HepG2 (cell line): ENCODE results near the gene MRPL14. TPM values are rescaled to one million over a fixed set of nuclear protein-coding genes. Genes with fewer than 3 reads are reported as not detected.

Source experiments
- ARNT2 ChIP-seq: sonication (generic); formaldehyde crosslinking; IDR thresholded peaks from 2 replicates; pipeline ENCODE4 v1.8.0; 2022; ENCODE audit warnings: mild to moderate bottlenecking, low read depth, missing genetic modification reagents, moderate library complexity
- ELF3 ChIP-seq: IDR thresholded peaks from 2 replicates; pipeline ENCODE4 v1.6.1; 2016; ENCODE audit warnings: missing genetic modification reagents, missing compliant biosample characterization
- FOXA1 ChIP-seq, 2 experiments: fragments of 450-650 bp in 1 of 2; sonication (generic) in 1 of 2; formaldehyde crosslinking in 1 of 2; IDR thresholded peaks; 2 replicates each; pipeline versions ENCODE4 v1.4.0 to v1.6.1; 2016 to 2020; ENCODE audit warnings: missing genetic modification reagents in 1 of 2
- FOXC1 ChIP-seq: sonication (generic); formaldehyde crosslinking; IDR thresholded peaks from 2 replicates; pipeline ENCODE4 v1.8.0; 2022; ENCODE audit warnings: mild to moderate bottlenecking, missing genetic modification reagents, borderline replicate concordance
- HMGA1 ChIP-seq: sonication (generic); formaldehyde crosslinking; conservative IDR thresholded peaks from 2 replicates; pipeline ENCODE4 v1.4.0; 2020; ENCODE audit warnings: missing genetic modification reagents
- HOXA3 ChIP-seq: sonication (generic); formaldehyde crosslinking; IDR thresholded peaks from 2 replicates; pipeline ENCODE4 v1.5.0; 2020; ENCODE audit warnings: missing genetic modification reagents
- ISX ChIP-seq: sonication (generic); formaldehyde crosslinking; conservative IDR thresholded peaks from 2 replicates; pipeline ENCODE4 v1.5.0; 2020; ENCODE audit warnings: missing genetic modification reagents
- JUNB ChIP-seq: sonication (generic); formaldehyde crosslinking; IDR thresholded peaks from 2 replicates; pipeline ENCODE4 v1.8.0; 2022; ENCODE audit warnings: missing genetic modification reagents, mild to moderate bottlenecking, borderline replicate concordance
- MBD4 ChIP-seq: IDR thresholded peaks from 2 replicates; pipeline ENCODE4 v1.6.1; 2012; ENCODE audit warnings: low read length, inconsistent platforms, borderline replicate concordance
- TBX2 ChIP-seq: sonication (generic); formaldehyde crosslinking; IDR thresholded peaks from 2 replicates; pipeline ENCODE4 v1.5.0; 2020; ENCODE audit warnings: missing genetic modification reagents, mild to moderate bottlenecking, borderline replicate concordance
- ZBTB7B ChIP-seq: sonication (generic); formaldehyde crosslinking; IDR thresholded peaks from 2 replicates; pipeline ENCODE4 v1.4.0; 2020; ENCODE audit warnings: missing genetic modification reagents
- ZKSCAN8 ChIP-seq: IDR thresholded peaks from 2 replicates; pipeline ENCODE4 v1.6.1; 2016; ENCODE audit warnings: borderline replicate concordance, missing genetic modification reagents, missing compliant biosample characterization
- ZNF558 ChIP-seq: sonication (generic); formaldehyde crosslinking; IDR thresholded peaks from 2 replicates; pipeline ENCODE4 v1.9.0; 2022; ENCODE audit warnings: mild to moderate bottlenecking, missing genetic modification reagents, borderline replicate concordance
- ZNF749 ChIP-seq: sonication (generic); formaldehyde crosslinking; IDR thresholded peaks from 2 replicates; pipeline ENCODE4 v1.8.0; 2022; ENCODE audit warnings: mild to moderate bottlenecking, missing genetic modification reagents, moderate library complexity, borderline replicate concordance
- ZNF816 ChIP-seq: sonication (generic); formaldehyde crosslinking; IDR thresholded peaks from 2 replicates; pipeline ENCODE4 v1.8.0; 2022; ENCODE audit warnings: missing genetic modification reagents, mild to moderate bottlenecking, borderline replicate concordance
- ZZZ3 ChIP-seq: sonication (generic); formaldehyde crosslinking; IDR thresholded peaks from 2 replicates; pipeline ENCODE4 v1.4.0; 2020; ENCODE audit warnings: missing genetic modification reagents, mild to moderate bottlenecking, borderline replicate concordance
- polyA plus RNA-seq, 8 experiments: library from polyadenylated mRNA; depleted of rRNA in 3 of 8; stranded (reverse) in 7 of 8; unstranded in 1 of 8; fragments of >200 nt; fragmentation: Illumina TruSeq in 4 of 8; extraction: Trizol in 4 of 8; gene quantifications; 2 replicates each; pipeline versions ENCODE4 v1.2.1 to v1.2.3, GENCODE V29; 2011 to 2016; ENCODE audit warnings: low read depth in 4 of 8, missing spikeins in 1 of 8, mixed read lengths in 1 of 8; ENCODE audit not compliant: insufficient read depth in 1 of 8
- total RNA-seq, 5 experiments: library from RNA; depleted of rRNA; stranded (reverse); fragments of >200 nt; fragmentation: Illumina TruSeq; extraction: Trizol; gene quantifications; 2 replicates each; pipeline ENCODE4 v1.2.3, GENCODE V29; 2016; ENCODE audit warnings: low read depth in 1 of 5
- TF ChIP-seq, protein P1 (sequence below): sonication (generic); formaldehyde crosslinking; IDR thresholded peaks from 2 replicates; pipeline ENCODE4 v1.8.0; 2022; ENCODE audit warnings: mild to moderate bottlenecking, missing genetic modification reagents
- TF ChIP-seq, protein P2 (sequence below): sonication (generic); formaldehyde crosslinking; IDR thresholded peaks from 2 replicates; pipeline ENCODE4 v1.4.0; 2020; ENCODE audit warnings: missing genetic modification reagents
- TF ChIP-seq, protein P3 (sequence below): sonication (generic); formaldehyde crosslinking; IDR thresholded peaks from 2 replicates; pipeline ENCODE4 v1.5.0; 2020; ENCODE audit warnings: mild to moderate bottlenecking, missing genetic modification reagents
- TF ChIP-seq, protein P4 (sequence below): sonication (generic); formaldehyde crosslinking; IDR thresholded peaks from 2 replicates; pipeline ENCODE4 v1.8.0; 2022; ENCODE audit warnings: missing genetic modification reagents, low read depth, mild to moderate bottlenecking, borderline replicate concordance

The MRPL14 gene
- total and polyA plus RNA-seq, 2 of the 13 experiments (the other 11 are each of a cell fraction or from before 2014, with no cell fraction given), result 157 to 178 TPM

DNA sequence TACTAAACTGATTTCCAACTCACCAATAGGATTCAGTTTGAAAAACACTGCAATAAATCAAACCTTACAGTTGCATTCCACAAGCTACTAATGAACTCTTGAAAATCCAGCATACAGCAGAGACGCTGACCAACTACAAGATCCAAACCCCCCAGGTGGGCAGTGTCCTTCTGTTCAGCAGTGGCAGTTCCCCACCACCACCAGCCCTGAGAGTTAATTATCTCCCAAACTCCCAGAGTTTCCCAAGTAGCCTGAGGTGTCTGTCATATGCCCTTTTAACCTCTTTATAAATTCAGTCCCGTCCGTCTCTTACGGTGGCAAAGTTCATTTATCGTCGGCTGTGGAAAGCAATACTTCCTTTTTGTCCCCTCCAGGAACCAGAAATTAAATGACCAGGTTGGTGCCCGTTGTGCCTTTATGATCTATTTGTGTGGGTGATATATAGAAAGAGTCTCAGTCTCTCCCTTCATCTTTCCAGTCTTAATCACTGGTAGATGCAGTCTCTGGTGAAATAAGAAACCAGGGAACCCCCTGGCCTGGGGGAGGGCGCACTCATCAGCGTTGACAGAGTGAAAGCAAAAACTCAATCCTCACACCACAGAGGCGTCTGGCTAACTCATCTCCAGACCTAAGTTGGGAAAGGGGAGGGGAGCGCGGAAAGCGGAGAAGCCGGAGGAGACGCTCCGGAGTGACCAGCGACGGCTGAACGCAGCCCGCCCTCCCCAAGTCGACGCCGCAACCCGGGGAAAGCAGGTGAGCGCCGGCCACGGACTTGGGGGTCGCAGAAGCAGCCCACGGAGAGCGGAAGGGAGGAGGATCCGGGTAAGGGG is 717 bp downstream of the MRPL14 start (continued):
- TF ChIP-seq ZNF558 (CRISPR knock-in tag) (0 out of 2 replicates have a peak, but pooled peaks have one; percentile 10), JUNB (0 out of 2 replicates have a peak, but pooled peaks have one; percentile 34), HMGA1 (no peak), FOXA1 (IDR thresholded peaks at IDR 0.05) (no peak), FOXA1 (CRISPR knock-in tag; IDR thresholded peaks at IDR 0.05) (no peak), ZBTB7B (CRISPR knock-in tag) (peak; percentile 84), FOXC1 (CRISPR knock-in tag) (no peak), ARNT2 (no peak), ELF3 (CRISPR knock-in tag) (peak; percentile 11; the same call in 1 of the 2 replicates), ZNF816 (CRISPR knock-in tag) (0 out of 2 replicates have a peak, but pooled peaks have one; percentile 27), ISX (CRISPR knock-in tag) (no peak), ZKSCAN8 (CRISPR knock-in tag) (no peak), HOXA3 (CRISPR knock-in tag) (0 out of 2 replicates have a peak, but pooled peaks have one; percentile 3), MBD4 (no peak), TBX2 (0 out of 2 replicates have a peak, but pooled peaks have one; percentile 33), ZNF749 (no peak), ZZZ3 (CRISPR knock-in tag) (peak; percentile 16; the same call in 1 of the 2 replicates)
- TF ChIP-seq, protein P1, sequence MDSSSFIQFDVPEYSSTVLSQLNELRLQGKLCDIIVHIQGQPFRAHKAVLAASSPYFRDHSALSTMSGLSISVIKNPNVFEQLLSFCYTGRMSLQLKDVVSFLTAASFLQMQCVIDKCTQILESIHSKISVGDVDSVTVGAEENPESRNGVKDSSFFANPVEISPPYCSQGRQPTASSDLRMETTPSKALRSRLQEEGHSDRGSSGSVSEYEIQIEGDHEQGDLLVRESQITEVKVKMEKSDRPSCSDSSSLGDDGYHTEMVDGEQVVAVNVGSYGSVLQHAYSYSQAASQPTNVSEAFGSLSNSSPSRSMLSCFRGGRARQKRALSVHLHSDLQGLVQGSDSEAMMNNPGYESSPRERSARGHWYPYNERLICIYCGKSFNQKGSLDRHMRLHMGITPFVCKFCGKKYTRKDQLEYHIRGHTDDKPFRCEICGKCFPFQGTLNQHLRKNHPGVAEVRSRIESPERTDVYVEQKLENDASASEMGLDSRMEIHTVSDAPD (CRISPR knock-in tag), result peak; percentile 43; the same call in 1 of the 2 replicates
- TF ChIP-seq, protein P2, sequence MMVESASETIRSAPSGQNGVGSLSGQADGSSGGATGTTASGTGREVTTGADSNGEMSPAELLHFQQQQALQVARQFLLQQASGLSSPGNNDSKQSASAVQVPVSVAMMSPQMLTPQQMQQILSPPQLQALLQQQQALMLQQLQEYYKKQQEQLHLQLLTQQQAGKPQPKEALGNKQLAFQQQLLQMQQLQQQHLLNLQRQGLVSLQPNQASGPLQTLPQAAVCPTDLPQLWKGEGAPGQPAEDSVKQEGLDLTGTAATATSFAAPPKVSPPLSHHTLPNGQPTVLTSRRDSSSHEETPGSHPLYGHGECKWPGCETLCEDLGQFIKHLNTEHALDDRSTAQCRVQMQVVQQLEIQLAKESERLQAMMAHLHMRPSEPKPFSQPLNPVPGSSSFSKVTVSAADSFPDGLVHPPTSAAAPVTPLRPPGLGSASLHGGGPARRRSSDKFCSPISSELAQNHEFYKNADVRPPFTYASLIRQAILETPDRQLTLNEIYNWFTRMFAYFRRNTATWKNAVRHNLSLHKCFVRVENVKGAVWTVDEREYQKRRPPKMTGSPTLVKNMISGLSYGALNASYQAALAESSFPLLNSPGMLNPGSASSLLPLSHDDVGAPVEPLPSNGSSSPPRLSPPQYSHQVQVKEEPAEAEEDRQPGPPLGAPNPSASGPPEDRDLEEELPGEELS (CRISPR knock-in tag), result no peak
- TF ChIP-seq, protein P3, sequence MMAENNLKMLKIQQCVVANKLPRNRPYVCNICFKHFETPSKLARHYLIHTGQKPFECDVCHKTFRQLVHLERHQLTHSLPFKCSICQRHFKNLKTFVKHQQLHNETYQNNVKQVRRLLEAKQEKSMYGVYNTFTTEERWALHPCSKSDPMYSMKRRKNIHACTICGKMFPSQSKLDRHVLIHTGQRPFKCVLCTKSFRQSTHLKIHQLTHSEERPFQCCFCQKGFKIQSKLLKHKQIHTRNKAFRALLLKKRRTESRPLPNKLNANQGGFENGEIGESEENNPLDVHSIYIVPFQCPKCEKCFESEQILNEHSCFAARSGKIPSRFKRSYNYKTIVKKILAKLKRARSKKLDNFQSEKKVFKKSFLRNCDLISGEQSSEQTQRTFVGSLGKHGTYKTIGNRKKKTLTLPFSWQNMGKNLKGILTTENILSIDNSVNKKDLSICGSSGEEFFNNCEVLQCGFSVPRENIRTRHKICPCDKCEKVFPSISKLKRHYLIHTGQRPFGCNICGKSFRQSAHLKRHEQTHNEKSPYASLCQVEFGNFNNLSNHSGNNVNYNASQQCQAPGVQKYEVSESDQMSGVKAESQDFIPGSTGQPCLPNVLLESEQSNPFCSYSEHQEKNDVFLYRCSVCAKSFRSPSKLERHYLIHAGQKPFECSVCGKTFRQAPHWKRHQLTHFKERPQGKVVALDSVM (CRISPR knock-in tag), result 0 out of 2 replicates have a peak, but pooled peaks have one; percentile 32
- TF ChIP-seq, protein P4, sequence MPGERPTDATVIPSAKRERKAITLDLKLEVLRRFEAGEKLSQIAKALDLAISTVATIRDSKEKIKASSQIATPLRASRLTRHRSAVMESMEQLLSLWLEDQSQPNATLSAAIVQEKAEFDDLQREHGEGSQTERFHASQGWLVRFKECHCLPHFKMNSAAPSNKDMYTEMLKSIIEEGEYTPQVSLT (CRISPR knock-in tag), result no peak
